Spleen (tissue), 11 donors: ENCODE data around the gene OR4F6. TPM values are rescaled to one million over a fixed set of nuclear protein-coding genes. Genes with fewer than 3 reads are reported as not detected.
"Not testable (repeated sequence)": the region's sequence is repeated elsewhere in the genome, so short reads cannot be mapped to it uniquely, and the experiment has no call there.

ENCODE experiments used
- DNase-seq: peaks from one replicate; pipeline ENCODE4 v3.0.0-alpha.2; 2020
- H3K27ac ChIP-seq, 8 donors: fragments of 200-600 bp; sonication (generic) in 7 of 8; 1 replicate in 4 of 8; 2 replicates in 4 of 8; pipeline versions ENCODE4 v1.5.0 to v1.8.0; 2016 to 2021; ENCODE audit warnings: inconsistent platforms in 4 of 8, mild to moderate bottlenecking in 4 of 8, moderate library complexity in 1 of 8
- H3K27me3 ChIP-seq, 7 donors: fragments of 200-600 bp; sonication (generic) in 6 of 7; replicated peaks in 1 of 7; 1 replicate in 4 of 7; 2 replicates in 3 of 7; pipeline versions ENCODE4 v1.5.0 to v1.8.0; 2016 to 2021; ENCODE audit warnings: inconsistent platforms in 3 of 7, mild to moderate bottlenecking in 1 of 7
- H3K36me3 ChIP-seq, 6 donors: fragments of 200-600 bp; sonication (generic) in 5 of 6; 1 replicate in 4 of 6; 2 replicates in 2 of 6; pipeline versions ENCODE4 v1.5.0 to v1.8.0; 2016 to 2021; ENCODE audit warnings: inconsistent platforms in 2 of 6
- H3K4me1 ChIP-seq, 6 donors: fragments of 200-600 bp; sonication (generic) in 5 of 6; 1 replicate in 3 of 6; 2 replicates in 3 of 6; pipeline versions ENCODE4 v1.5.0 to v1.8.0; 2016 to 2021; ENCODE audit warnings: inconsistent platforms in 3 of 6
- H3K4me3 ChIP-seq, 8 donors: fragments of 200-600 bp; sonication (generic) in 7 of 8; 1 replicate in 4 of 8; 2 replicates in 4 of 8; pipeline versions ENCODE4 v1.5.0 to v1.8.0; 2016 to 2021; ENCODE audit warnings: inconsistent platforms in 4 of 8, mild to moderate bottlenecking in 4 of 8, moderate library complexity in 2 of 8
- H3K9me3 ChIP-seq, 8 donors: fragments of 200-600 bp; sonication (generic) in 7 of 8; 1 replicate in 4 of 8; 2 replicates in 4 of 8; pipeline versions ENCODE4 v1.5.0 to v1.8.0; 2016 to 2021; ENCODE audit warnings: inconsistent platforms in 4 of 8
- POLR2A ChIP-seq, 3 donors: fragments of 450-650 bp; IDR thresholded peaks; one replicate each; pipeline ENCODE4 v1.5.1; 2017; ENCODE audit warnings: antibody characterized with exemption in 3 of 3, mild to moderate bottlenecking in 1 of 3
- POLR2AphosphoS5 ChIP-seq, 3 donors: sonication (generic); formaldehyde crosslinking; IDR thresholded peaks; one replicate each; pipeline ENCODE4 v1.5.1; 2017; ENCODE audit warnings: antibody characterized with exemption in 3 of 3
- WGBS, 5 donors: extraction: QIAGEN DNeasy Blood & Tissue Kit in 3 of 5; methylation state at CpG; one replicate each; pipeline versions ENCODE4 v1.1.5 to v1.1.7; 2013 to 2018; 5-methylcytosine and 5-hydroxymethylcytosine counted together
- intact Hi-C: fragments of 100-400 bp; cut with DNase I; formaldehyde crosslinking; loops from one replicate; pipeline ENCODE4 v1.15.0; 2023; ENCODE audit warnings: low total_unique reads
- polyA plus RNA-seq, 3 donors: library from polyadenylated mRNA; stranded (reverse); fragments of 200-250 nt; gene quantifications; one replicate each; pipeline ENCODE4 v1.2.1, GENCODE V29; 2013
- total RNA-seq, 7 donors: library from RNA; depleted of rRNA in 3 of 7; stranded (reverse); fragments of >200 nt in 3 of 7; fragmentation: NEBNext Ultra II Directional in 4 of 7; extraction: Animal tissue kit (Norgen Biotek cat#: 25700) in 4 of 7; gene quantifications; one replicate each; pipeline versions ENCODE4 v1.1.0 to v1.2.1, GENCODE V29; 2016 to 2021
- TF ChIP-seq, protein P1 (sequence below), 11 experiments: fragments of 200-600 bp in 7 of 11; fragments of 450-650 bp in 4 of 11; sonication (generic) in 4 of 11; IDR thresholded peaks in 8 of 11; conservative IDR thresholded peaks in 3 of 11; 1 replicate in 7 of 11; 2 replicates in 4 of 11; pipeline versions ENCODE4 v1.4.0 to v1.8.0; 2016 to 2021; ENCODE audit warnings: antibody characterized with exemption in 11 of 11, inconsistent platforms in 4 of 11, mild to moderate bottlenecking in 1 of 11
- donor health status: healthy with polysubstance abuse.
- donor health status: DM: no; HTN: no; CAD: no; lungs with moderate emphysema.
- donor health status: DM: no; HTN: no; CAD: no.
- donor health status: Bipolar disorder and iron deficiency.
- donor health status: healthy.
- donor health status: DM: no; HTN: no; CAD: no.
- donor health status: DM: yes; HTN: yes; CAD: no.

OR4F6 gene
- total and polyA plus RNA-seq, 10 donors, result not detected

DNA sequence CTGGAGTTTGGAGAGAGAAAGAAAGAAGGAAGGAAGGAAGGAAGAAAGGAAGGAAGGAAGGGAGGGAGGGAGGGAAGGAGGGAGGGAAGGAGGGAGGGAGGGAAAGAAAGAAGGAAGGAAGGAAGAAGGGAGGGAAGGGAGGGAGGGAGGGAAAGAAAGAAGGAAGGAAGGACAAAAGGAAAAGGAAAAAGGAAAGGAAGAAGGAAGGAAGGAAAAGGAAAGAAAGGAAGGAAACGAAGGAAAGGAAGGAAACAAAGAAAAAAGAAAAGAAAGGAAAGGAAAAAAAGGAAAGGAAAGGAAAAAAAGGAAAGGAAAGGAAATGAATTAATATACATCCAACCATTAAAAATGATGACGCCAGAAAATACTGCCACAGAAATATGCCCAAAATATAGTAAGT, 18.7 kb upstream of the OR4F6 start:
- intact Hi-C loops, result no loop called here
- no peak for DNase-seq
- no peak overlapping the region for H3K4me3 ChIP-seq
- no peak for TF ChIP-seq POLR2A (IDR thresholded peaks at IDR 0.05)
- TF ChIP-seq, protein P1, sequence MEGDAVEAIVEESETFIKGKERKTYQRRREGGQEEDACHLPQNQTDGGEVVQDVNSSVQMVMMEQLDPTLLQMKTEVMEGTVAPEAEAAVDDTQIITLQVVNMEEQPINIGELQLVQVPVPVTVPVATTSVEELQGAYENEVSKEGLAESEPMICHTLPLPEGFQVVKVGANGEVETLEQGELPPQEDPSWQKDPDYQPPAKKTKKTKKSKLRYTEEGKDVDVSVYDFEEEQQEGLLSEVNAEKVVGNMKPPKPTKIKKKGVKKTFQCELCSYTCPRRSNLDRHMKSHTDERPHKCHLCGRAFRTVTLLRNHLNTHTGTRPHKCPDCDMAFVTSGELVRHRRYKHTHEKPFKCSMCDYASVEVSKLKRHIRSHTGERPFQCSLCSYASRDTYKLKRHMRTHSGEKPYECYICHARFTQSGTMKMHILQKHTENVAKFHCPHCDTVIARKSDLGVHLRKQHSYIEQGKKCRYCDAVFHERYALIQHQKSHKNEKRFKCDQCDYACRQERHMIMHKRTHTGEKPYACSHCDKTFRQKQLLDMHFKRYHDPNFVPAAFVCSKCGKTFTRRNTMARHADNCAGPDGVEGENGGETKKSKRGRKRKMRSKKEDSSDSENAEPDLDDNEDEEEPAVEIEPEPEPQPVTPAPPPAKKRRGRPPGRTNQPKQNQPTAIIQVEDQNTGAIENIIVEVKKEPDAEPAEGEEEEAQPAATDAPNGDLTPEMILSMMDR (IDR thresholded peaks at IDR 0.05 in 8 of 11, conservative IDR thresholded peaks at IDR 0.05 in 3 of 11), result no peak
- TF ChIP-seq POLR2AphosphoS5 (IDR thresholded peaks at IDR 0.05), result no peak
- WGBS, 5 donors, result 33 to 71% (median 62%) methylated on average over 2 of the region's 2 CpGs
- no peaks in the 10 kb centered on the region for H3K36me3 ChIP-seq
- H3K9me3 ChIP-seq, result no peaks in the 10 kb centered on the region
- peaks cover 0 to 9% (median 0%) of the 10 kb centered on the region in 7 donors for H3K27me3 ChIP-seq
- no peak overlapping the region for H3K27ac ChIP-seq
- no peaks in the 10 kb centered on the region for H3K4me1 ChIP-seq

DNA sequence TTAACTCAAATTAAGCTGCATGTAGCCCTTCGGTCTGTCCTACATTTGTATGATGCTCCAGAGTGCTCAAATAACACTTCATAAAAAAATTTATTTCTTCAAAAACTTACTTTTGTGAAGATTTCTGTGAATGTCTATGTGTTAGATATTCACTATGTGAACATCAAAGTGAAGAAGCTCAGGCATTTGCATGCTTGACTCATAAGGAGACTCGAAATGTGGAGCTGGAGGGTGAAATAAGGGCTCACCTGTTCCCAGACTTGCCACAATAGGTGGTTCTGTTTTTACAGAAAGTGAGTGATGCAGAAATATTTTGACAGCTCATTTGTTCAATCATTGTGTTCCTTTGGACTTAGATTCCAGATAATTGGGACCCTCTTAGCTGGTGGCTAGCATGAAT, 16.9 kb upstream of the OR4F6 start:
- DNase-seq, H3K27me3 ChIP-seq, H3K27ac ChIP-seq, intact Hi-C loops, H3K4me1 ChIP-seq, H3K9me3 ChIP-seq, H3K36me3 ChIP-seq, H3K4me3 ChIP-seq: not testable (repeated sequence)
- 64 to 76% (median 69%) methylated on average over 2 of the region's 2 CpGs for WGBS, 5 donors

DNA sequence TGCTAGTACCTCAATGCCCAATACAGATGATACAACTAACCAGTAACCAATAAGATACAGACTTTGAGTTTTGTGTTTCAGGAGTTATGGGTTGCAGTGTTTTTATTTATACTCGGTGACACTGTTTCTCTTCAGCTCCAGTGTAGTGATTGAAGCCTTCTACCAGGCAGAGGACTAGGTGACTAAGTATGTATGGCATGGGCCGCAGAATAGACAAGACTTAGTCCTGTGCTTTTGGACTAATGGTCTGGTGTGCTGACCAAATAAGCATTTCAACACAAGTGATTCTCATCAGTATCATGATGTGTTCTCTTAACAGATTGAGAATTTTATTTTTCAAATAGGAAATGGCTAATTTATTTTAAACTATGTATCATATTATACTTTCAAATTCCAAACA, 15.3 kb upstream of the OR4F6 start:
- WGBS, 5 donors, result 80 to 92% (median 90%) methylated on average over 2 of the region's 2 CpGs
- H3K4me1 ChIP-seq, H3K36me3 ChIP-seq, H3K4me3 ChIP-seq, H3K27ac ChIP-seq, H3K9me3 ChIP-seq, H3K27me3 ChIP-seq, DNase-seq, intact Hi-C loops: not testable (repeated sequence)

DNA sequence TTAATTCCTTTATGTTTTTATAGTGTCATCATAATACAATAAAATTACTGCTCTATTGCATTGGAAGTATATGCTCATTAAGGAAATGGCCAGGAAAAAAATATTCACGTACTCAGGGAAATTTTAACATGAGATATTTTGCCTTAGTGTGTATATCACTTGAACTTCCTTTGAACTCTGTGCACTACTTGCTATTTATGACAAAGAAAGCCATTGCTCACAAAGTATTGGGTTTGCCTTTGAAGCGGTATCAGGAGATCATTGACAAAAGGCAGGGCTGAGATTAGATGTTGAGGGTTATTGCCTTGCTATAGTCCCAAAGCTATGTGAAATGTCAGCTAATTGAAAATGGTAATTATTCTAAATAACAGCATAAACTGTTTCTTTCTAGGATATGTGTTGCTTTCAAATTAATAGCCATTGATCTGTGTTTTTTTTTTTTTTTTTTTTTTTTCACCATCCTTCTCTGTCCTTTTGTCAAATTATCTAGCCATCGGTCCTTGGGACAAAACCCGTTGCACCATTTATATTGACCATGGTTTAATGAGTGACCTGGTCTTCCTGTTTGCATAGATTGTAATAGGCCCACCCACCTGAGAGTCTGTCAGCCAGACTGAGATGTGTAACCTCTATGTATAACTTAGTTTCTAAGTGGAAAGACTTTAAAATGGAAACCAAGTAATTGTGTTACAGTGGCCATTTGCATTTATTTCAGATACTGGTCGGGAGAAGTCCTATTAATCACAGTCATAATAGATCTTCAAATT, 14.6 kb upstream of the OR4F6 start:
- H3K4me1 ChIP-seq, H3K27me3 ChIP-seq, DNase-seq, intact Hi-C loops, H3K9me3 ChIP-seq, H3K4me3 ChIP-seq, H3K36me3 ChIP-seq, H3K27ac ChIP-seq: not testable (repeated sequence)
- whole genome bisulfite sequencing, 5 donors, result 70 to 90% (median 77%) methylated on average over 5 of the region's 5 CpGs

DNA sequence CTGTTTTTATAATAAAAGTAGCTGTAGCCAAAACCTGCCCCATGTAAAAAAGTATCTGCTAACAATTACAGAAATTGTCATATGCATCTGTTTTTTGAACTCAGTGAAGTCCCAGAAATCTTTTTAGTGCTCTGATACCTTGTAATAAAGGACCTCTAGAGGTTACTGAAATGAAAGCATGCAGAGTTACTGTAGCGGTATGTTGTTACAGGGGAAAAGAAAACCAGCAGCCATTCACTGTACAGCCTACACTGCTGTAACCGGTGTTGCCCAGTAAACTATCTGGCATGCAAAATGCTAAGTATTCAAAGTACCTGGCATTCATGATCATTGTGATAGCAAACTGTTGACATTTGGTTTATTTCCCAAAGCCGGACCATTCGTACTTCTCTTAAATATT, 12.6 kb upstream of the OR4F6 start:
- WGBS, 5 donors, result 78 to 93% (median 86%) methylated on average over 1 to 3 of the region's 4 CpGs; no CpG with 5 or more reads in 1 of the 5 donors
- intact Hi-C loops, H3K36me3 ChIP-seq, H3K9me3 ChIP-seq, H3K27ac ChIP-seq, H3K4me1 ChIP-seq, H3K4me3 ChIP-seq, DNase-seq: not testable (repeated sequence)
- H3K27me3 ChIP-seq, result peaks cover 0 to 10% (median 0%) of the 10 kb centered on the region in 7 donors

DNA sequence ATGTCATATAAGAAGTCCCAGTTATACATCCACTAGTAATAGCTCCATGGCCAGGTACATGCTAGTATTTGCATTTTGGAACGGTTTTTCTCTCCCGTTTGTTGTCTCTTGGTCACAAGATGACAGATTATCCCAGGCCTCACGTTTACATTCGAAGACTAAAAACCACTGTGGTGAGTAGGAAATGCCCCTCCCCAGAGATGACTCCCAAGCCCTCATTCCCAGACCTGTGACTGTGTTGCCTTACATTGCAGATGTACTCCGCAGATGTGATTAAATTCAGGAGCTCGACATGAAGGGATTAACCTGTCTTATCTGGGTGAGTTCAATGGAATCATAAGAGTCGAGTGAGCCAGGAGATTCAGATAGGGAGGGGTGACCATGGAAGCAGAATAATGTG, 9.3 kb upstream of the OR4F6 start:
- H3K9me3 ChIP-seq, DNase-seq, intact Hi-C loops, H3K27ac ChIP-seq, H3K4me3 ChIP-seq, H3K4me1 ChIP-seq, H3K36me3 ChIP-seq: not testable (repeated sequence)
- peaks cover 0 to 10% (median 0%) of the 10 kb centered on the region in 7 donors for H3K27me3 ChIP-seq
- 74 to 83% (median 79%) methylated on average over 7 of the region's 7 CpGs for WGBS, 5 donors

DNA sequence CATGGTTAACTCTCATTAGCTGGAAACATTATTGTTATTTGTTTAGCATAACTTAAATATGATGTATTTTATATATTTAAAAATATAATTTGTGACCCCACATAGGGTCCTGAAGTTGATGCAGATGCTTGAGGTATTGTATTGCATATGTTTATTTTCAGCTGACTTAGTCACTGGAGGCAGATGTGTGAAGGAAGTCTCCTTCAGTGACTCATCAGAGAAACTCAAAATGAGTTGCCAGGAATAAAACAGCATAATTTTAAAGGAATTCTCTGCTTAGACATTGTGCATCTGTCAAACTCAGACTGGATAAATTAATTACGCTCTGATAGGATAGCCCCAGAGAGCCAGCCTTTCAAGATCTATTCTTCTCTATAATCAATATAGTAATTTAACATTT, 7.9 kb upstream of the OR4F6 start:
- H3K9me3 ChIP-seq, result no peaks in the 10 kb centered on the region
- TF ChIP-seq, protein P1 (IDR thresholded peaks at IDR 0.05 in 8 of 11, conservative IDR thresholded peaks at IDR 0.05 in 3 of 11), result no peak
- TF ChIP-seq POLR2AphosphoS5 (IDR thresholded peaks at IDR 0.05), result no peak
- no peak for TF ChIP-seq POLR2A (IDR thresholded peaks at IDR 0.05)
- intact Hi-C loops, result no loop called here
- H3K36me3 ChIP-seq, result no peaks in the 10 kb centered on the region
- DNase-seq, result no peak
- H3K4me3 ChIP-seq, result no peak overlapping the region
- H3K27ac ChIP-seq, result no peak overlapping the region
- WGBS, 5 donors, result 85 to 90% (median 86%) methylated on average over 1 of the region's 1 CpG
- H3K4me1 ChIP-seq, result no peaks in the 10 kb centered on the region
- peaks cover 0 to 7% (median 0%) of the 10 kb centered on the region in 7 donors for H3K27me3 ChIP-seq
